Activated CD8-positive, alpha-beta memory T cell treated with anti-CD3 and anti-CD28 coated beads for 36 hours (primary cell): ENCODE measurements around the gene KDM5B. TPM values are rescaled to one million over a fixed set of nuclear protein-coding genes. Genes with fewer than 3 reads are reported as not detected.

Experiments
- CTCF ChIA-PET: fragments of 350-600 bp; sonication (Branson Sonifier 250); formaldehyde crosslinking; loops from one replicate; lab custom pipeline; 2021; ENCODE audit warnings: antibody characterized with exemption; lab: Charles Lee
- POLR2A ChIA-PET: fragments of 350-600 bp; sonication (Branson Sonifier 250); formaldehyde crosslinking; loops from one replicate; lab custom pipeline; 2021; ENCODE audit warnings: antibody characterized with exemption; lab: Charles Lee
- total RNA-seq, 2 experiments: library from RNA; stranded (reverse); gene quantifications; one replicate each; pipeline ENCODE4 v1.2.3, GENCODE V29; 2021

Gene KDM5B
- total RNA-seq, 2 experiments from 2014 or later, result 20.3 to 26.8 TPM

- ChIA-PET POLR2A (no interaction called here), CTCF (no interaction called here)
Observed at GRCh38 chr1:202821467-202821866, 13.2 kb upstream of the KDM5B start.

GRCh38 chr1:202818819-202819218, 10.6 kb upstream of the KDM5B start:
- POLR2A ChIA-PET, result interaction anchor here (0.6 kb wide), 1 partner anchor 9 kb away, joined by 4 read pairs; no protein-coding TSS in a partner anchor
- CTCF ChIA-PET, result no interaction called here

GRCh38 chr1:202815120-202815519, 6.9 kb upstream of the KDM5B start:
- POLR2A ChIA-PET, result no interaction called here
- CTCF ChIA-PET, result no interaction called here

- CTCF ChIA-PET, result interaction anchor here (1.3 kb wide), 1 partner anchor 187 kb away, joined by 3 read pairs; no protein-coding TSS in a partner anchor
Observed at GRCh38 chr1:202812176-202813026, 4.2 kb upstream of the KDM5B start.

GRCh38 chr1:202811296-202812175, 3.3 kb upstream of the KDM5B start:
- CTCF ChIA-PET, result no interaction called here
- POLR2A ChIA-PET, result no interaction called here

More at GRCh38 chr1:202812176-202813026, 4.2 kb upstream of the KDM5B start:
- POLR2A ChIA-PET, result no interaction called here

GRCh38 chr1:202810615-202811295, 2.5 kb upstream of the KDM5B start, which contains the start of gene PCAT6:
Gene PCAT6, plus strand, starts transcription at chr1:202810954.
- ChIA-PET CTCF (no interaction called here), POLR2A (no interaction called here)

GRCh38 chr1:202810193-202810614, 2.0 kb upstream of the KDM5B start:
- POLR2A ChIA-PET, result no interaction called here
- CTCF ChIA-PET, result no interaction called here

- POLR2A ChIA-PET, result interaction anchor here (0.6 to 0.7 kb wide), 2 partner anchors 9 to 47 kb away, joined by 4 to 5 read pairs; no protein-coding TSS in a partner anchor
- CTCF ChIA-PET, result interaction anchor here (0.6 to 0.7 kb wide), 3 partner anchors 78 to 573 kb away, joined by 3 read pairs; no protein-coding TSS in a partner anchor
Observed at GRCh38 chr1:202809597-202810159, 1.5 kb upstream of the KDM5B start.

GRCh38 chr1:202807451-202807925, 733 bp downstream of the KDM5B start:
- ChIA-PET CTCF (interaction anchor here (0.7 kb wide), 1 partner anchor 29 kb away, joined by 3 read pairs; no protein-coding TSS in a partner anchor), POLR2A (no interaction called here)

- POLR2A ChIA-PET, result interaction anchor here (0.6 to 0.7 kb wide), 3 partner anchors 33 to 647 kb away, joined by 3 to 6 read pairs (median 4); partner anchors contain the start of gene PTPN7
- CTCF ChIA-PET, result no interaction called here
Observed at GRCh38 chr1:202806845-202807450, 1.3 kb downstream of the KDM5B start.

- CTCF ChIA-PET, result interaction anchor here (0.6 kb wide), 2 partner anchors 48 to 54 kb away, joined by 3 to 4 read pairs; no protein-coding TSS in a partner anchor
- POLR2A ChIA-PET, result interaction anchor here (0.6 to 0.8 kb wide), 4 partner anchors 32 to 646 kb away, joined by 3 to 6 read pairs (median 4); partner anchors contain the start of genes PTPN7 and RABIF
Observed at GRCh38 chr1:202805886-202806844, 2.1 kb downstream of the KDM5B start.

- ChIA-PET POLR2A (no interaction called here), CTCF (no interaction called here)
Observed at GRCh38 chr1:202804126-202804525, 4.1 kb downstream of the KDM5B start.

- POLR2A ChIA-PET, result no interaction called here
- CTCF ChIA-PET, result no interaction called here
Observed at GRCh38 chr1:202802998-202803932, 5.0 kb downstream of the KDM5B start.

GRCh38 chr1:202802034-202802433, 6.2 kb downstream of the KDM5B start:
- ChIA-PET CTCF (no interaction called here), POLR2A (no interaction called here)

- POLR2A ChIA-PET, result no interaction called here
- CTCF ChIA-PET, result no interaction called here
Observed at GRCh38 chr1:202801175-202801574, 7.0 kb downstream of the KDM5B start.

GRCh38 chr1:202800742-202801141, 7.5 kb downstream of the KDM5B start:
- ChIA-PET CTCF (no interaction called here), POLR2A (no interaction called here)
